Raji (cell line): ENCODE results near the gene TAS2R60.

ENCODE experiments used
- POLR2A ChIP-seq: IDR thresholded peaks from 2 replicates; pipeline ENCODE4 v1.6.1; 2011; ENCODE audit warnings: low read depth, low read length, control low read depth; ENCODE audit not compliant: insufficient read depth

TAS2R60 gene, protein sequence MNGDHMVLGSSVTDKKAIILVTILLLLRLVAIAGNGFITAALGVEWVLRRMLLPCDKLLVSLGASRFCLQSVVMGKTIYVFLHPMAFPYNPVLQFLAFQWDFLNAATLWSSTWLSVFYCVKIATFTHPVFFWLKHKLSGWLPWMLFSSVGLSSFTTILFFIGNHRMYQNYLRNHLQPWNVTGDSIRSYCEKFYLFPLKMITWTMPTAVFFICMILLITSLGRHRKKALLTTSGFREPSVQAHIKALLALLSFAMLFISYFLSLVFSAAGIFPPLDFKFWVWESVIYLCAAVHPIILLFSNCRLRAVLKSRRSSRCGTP

DNA sequence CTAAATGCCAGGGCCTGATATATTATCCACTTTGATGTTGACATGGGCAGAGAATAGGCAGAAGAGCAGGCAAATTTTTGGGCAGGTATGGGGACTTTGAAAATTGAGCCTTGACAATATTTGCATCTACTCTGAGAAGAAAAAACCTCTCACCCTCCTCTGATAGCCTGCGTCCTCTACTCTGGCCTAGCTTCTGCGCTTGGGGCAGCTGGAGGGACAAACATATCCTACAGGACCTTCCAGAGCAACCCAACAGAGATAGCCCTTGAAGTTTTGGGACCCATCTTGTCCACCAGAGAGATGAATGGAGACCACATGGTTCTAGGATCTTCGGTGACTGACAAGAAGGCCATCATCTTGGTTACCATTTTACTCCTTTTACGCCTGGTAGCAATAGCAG, at the start of gene TAS2R60:
Gene TAS2R60, plus strand, starts transcription at position 301 of the 400 bp plus-strand sequence. Its CDS starts 0 bp downstream, at position 301.
- TF ChIP-seq POLR2A, result no peak

- no peak for TF ChIP-seq POLR2A
Observed at GRCh38 chr7:143394068-143394467, 49.2 kb upstream of the TAS2R60 start.

DNA sequence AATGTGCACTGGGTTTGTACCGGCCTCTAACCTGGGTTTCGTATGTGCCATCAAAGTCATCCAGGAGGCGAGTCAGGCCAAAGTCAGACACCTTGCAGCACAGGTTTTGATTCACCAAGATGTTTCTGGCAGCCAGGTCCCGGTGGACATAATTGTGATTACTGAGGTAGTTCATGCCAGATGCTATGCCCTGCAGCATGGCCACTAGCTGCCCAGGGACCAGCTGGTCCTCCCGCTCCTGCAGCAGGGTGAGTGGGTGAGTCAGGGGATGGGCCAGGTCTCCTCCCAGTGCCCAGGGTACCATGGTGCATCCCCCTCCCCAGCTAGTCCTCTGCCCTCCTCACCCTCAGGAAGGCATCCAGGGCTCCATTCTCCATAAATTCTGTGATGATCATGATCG, 48.5 kb upstream of the TAS2R60 start:
- no peak for TF ChIP-seq POLR2A

- no peak for TF ChIP-seq POLR2A
Observed at GRCh38 chr7:143395187-143396149, 47.8 kb upstream of the TAS2R60 start.

GRCh38 chr7:143396182-143396581, 47.1 kb upstream of the TAS2R60 start:
- TF ChIP-seq POLR2A, result no peak

GRCh38 chr7:143396625-143397556, 46.4 kb upstream of the TAS2R60 start:
- TF ChIP-seq POLR2A, result no peak

DNA sequence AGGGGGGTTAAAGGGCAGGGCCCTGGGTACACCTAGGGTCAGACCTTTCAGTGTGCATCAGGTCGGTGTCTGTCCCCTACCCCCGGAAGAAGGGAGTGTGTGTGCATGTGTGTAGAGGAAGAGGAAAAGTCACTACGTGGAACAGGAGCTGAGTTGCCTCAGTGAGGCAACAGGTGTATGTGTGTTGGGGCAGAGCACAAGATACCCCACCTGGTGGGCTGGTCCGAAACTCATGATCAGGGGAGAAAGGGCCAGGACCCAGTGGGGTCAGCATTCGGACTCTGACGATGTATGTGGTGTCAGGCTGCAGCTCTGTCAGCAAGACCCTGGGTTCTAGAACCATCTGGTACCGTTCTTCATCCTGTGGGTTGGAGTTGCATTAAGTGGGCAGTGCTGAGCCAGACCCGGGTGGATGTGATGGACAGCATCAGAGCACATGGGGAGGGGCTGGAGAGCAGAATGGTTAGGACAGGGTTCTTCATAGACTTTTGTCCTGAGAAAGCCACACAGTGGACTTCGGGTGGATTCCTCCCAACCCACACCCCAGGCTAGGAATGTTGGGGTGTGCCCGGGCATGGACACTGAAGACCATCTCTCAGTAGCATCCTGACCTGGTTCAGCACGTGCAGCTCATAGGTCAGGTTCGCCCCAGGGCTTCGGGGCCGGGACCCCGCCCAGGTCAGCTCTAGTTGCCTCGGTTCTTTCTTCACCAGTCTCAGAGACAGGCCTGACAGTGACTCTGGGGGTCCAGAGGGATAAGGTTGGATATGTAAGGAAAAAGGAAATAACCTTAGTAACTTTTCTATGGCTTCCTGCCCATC, 45.3 kb upstream of the TAS2R60 start:
- no peak for TF ChIP-seq POLR2A

GRCh38 chr7:143398616-143399015, 44.6 kb upstream of the TAS2R60 start:
- no peak for TF ChIP-seq POLR2A

DNA sequence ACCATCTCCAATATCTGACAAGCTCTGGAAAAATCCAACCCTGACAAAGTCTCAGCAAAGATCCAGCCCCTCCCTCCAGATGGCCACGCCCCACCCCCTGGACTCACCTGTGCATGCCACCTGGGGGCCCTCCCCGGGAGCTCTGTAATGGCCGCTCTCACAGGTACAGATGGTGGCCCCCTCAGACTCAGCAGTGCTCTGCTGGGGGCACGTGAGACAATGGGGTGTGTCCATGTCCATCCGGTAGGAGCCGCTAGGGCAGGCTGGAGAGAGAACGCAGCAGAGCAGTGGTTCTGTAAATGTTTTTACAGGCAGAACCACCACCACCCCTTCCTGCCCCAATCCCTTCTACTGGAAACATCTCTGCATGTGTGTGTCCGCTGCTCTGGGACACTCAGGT, 44.1 kb upstream of the TAS2R60 start:
- TF ChIP-seq POLR2A, result no peak

DNA sequence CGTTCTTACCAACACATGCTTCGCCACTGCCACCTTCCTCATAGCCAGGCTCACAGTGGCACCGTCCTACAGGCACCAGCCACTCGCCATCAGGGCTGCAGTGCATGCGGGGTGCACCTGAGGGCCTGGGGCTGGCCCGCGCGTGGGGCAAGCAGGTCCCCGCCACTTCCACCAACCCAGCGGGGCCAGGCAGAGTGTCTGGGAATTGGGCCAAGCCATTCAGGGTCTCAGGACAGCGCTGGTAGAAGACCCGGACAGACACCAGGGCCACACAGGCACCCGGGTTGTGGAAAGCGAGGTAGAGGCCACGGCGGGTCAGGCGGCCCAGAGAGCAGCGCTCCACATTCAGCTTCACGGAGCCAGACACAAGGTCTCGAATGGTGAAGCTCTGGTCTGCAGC, 43.6 kb upstream of the TAS2R60 start:
- no peak for TF ChIP-seq POLR2A

GRCh38 chr7:143401265-143401664, 42.0 kb upstream of the TAS2R60 start:
- TF ChIP-seq POLR2A, result no peak

- no peak for TF ChIP-seq POLR2A
Observed at GRCh38 chr7:143405173-143406001, 37.9 kb upstream of the TAS2R60 start.

DNA sequence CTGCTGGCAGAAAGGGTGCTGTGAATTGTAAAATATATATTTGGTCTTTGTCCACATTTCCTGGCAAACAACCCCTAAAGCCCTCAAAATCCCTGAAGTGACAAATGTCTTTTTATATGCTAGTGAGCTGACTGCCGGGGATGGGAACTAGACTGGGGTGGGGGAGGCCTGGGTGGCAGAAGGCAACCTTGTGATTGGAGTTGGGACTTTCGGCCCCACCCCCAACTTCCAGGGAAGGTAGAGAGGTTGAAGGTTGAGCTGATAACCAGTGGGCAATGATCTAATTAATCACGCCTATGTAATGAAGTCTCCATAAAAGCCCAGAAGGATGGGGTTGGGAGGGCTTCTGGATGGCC, 37.3 kb upstream of the TAS2R60 start:
- no peak for TF ChIP-seq POLR2A
